Stomach (tissue), 4 donors: Measurements from ENCODE around the gene EDIL3.

Source experiments
- CTCF ChIP-seq, 7 experiments: fragments of 450-650 bp in 4 of 7; fragments of 200-600 bp in 3 of 7; sonication (generic) in 3 of 7; IDR thresholded peaks; one replicate each; pipeline ENCODE4 v1.5.1; 2016 to 2019; ENCODE audit warnings: antibody characterized with exemption in 7 of 7, control low read depth in 2 of 7, mild to moderate bottlenecking in 1 of 7
- EP300 ChIP-seq: sonication (generic); formaldehyde crosslinking; IDR thresholded peaks from one replicate; pipeline ENCODE4 v1.6.1; 2017; ENCODE audit warnings: antibody characterized with exemption
- POLR2A ChIP-seq, 4 donors: fragments of 450-650 bp; IDR thresholded peaks; one replicate each; pipeline ENCODE4 v1.6.1; 2016; ENCODE audit warnings: antibody characterized with exemption in 4 of 4, control low read depth in 2 of 4, mild to moderate bottlenecking in 1 of 4, moderate library complexity in 1 of 4
- POLR2AphosphoS5 ChIP-seq, 3 donors: sonication (generic); formaldehyde crosslinking; IDR thresholded peaks; one replicate each; pipeline ENCODE4 v1.6.1; 2016; ENCODE audit warnings: antibody characterized with exemption in 3 of 3

- TF ChIP-seq CTCF (IDR thresholded peaks at IDR 0.05) (no peak), POLR2A (IDR thresholded peaks at IDR 0.05) (no peak), EP300 (no peak), POLR2AphosphoS5 (IDR thresholded peaks at IDR 0.05) (no peak)
These were observed 153.2 kb downstream of the EDIL3 start for GRCh38 chr5:84231433-84231832.
